ENCODE measurements around the gene PPARA.

The PPARA gene

DNA sequence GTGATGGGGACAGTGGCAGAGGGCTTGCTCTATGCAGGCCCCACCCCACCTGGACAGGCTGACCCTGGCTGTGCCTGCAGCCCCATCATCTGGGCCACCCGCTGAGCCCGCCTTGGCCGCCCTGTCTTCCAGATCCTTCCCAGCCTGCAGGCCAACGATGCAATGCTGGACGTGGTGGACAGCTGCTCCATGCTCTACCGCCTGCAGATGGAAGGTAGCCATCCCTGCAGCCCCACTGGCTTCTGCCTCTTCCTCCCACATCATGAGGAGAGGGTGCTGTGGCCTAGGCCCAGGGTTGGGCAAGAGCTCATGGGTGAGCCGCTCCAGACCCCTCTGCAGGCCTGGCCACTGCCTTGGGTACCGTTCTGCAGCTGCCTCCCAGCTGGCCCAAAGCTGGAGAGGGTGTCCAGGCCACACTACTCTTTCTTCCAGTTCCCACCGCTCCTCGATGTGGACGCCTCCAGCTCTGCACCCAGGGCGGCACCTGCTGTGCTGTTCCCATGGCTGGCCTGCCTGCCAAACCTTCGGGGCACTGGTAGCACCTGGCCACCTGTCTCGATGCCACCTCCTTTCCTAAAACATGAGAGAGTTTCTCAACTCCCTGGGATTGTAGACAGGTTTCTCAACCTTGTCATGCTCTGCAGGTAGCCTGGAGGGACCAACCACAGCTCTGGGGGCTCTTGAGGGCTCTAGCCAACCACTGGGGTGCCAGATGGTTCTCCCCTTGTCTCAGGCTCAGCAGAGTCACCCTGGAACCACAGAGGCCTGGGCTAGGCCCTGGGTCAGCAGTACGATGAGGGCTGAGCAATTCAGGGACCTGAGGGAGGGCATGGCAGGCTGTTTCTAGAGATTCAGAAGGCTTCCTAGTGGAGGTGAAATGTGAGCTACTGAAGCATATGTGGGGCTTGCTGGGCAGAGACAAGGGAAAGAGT lies 136.9 kb downstream of the PPARA start:
- no peak for DNase-seq (ENCODE audit: low read depth)
- H3K4me3 ChIP-seq (ENCODE audit: low read depth, low read length): no peak overlapping the region
- TF ChIP-seq, protein P1, sequence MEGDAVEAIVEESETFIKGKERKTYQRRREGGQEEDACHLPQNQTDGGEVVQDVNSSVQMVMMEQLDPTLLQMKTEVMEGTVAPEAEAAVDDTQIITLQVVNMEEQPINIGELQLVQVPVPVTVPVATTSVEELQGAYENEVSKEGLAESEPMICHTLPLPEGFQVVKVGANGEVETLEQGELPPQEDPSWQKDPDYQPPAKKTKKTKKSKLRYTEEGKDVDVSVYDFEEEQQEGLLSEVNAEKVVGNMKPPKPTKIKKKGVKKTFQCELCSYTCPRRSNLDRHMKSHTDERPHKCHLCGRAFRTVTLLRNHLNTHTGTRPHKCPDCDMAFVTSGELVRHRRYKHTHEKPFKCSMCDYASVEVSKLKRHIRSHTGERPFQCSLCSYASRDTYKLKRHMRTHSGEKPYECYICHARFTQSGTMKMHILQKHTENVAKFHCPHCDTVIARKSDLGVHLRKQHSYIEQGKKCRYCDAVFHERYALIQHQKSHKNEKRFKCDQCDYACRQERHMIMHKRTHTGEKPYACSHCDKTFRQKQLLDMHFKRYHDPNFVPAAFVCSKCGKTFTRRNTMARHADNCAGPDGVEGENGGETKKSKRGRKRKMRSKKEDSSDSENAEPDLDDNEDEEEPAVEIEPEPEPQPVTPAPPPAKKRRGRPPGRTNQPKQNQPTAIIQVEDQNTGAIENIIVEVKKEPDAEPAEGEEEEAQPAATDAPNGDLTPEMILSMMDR (IDR thresholded peaks at IDR 0.05; ENCODE audit: control insufficient read depth, extremely low read depth, insufficient read depth): no peak

DNA sequence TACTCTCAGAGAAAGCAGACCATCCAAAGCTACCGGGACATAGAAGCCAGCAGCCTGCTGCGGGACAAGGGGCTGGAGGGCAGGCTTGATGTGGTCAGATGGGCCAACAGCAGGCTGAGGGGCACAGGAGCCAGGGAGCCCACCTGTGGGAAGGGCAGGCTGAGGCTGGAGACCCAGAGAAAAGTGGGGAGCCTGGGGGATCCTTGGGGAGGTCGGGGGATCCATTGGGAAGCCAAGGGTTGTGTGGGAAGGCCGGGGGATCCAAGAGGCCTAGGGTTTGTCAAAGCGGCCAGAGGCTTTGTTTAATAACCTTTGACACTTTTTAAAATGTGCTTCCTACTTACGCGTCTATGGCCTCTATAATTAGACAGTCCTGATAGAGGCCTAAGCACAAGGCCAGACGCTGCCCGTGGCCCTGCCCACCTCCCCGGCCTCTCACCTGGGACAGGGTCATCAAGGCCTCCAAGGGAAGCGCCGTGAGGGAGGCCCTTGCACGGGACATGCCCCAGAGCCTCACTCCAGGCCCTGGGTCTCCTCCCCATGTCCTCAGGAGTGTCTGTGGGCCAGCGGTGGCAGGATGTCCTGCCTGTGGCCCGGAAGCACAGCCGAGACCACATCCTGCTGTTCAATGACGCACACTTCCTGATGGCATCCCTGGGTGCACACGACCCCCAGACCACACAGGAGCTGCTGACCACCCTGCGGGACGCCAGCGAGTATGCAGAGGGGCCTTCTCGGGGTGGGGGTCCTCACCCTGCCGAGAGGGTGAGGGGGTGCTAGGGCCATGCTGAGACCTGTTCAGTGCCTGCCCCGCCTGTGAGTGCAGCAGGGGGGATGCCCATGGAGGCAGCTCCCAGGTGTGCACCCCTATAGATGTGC lies 137.8 kb downstream of the PPARA start:
- DNase-seq (ENCODE audit: low read depth): no peak
- TF ChIP-seq, protein P1 (IDR thresholded peaks at IDR 0.05; ENCODE audit: control insufficient read depth, extremely low read depth, insufficient read depth): no peak
- H3K4me3 ChIP-seq (ENCODE audit: low read depth, low read length): no peak overlapping the region

DNA sequence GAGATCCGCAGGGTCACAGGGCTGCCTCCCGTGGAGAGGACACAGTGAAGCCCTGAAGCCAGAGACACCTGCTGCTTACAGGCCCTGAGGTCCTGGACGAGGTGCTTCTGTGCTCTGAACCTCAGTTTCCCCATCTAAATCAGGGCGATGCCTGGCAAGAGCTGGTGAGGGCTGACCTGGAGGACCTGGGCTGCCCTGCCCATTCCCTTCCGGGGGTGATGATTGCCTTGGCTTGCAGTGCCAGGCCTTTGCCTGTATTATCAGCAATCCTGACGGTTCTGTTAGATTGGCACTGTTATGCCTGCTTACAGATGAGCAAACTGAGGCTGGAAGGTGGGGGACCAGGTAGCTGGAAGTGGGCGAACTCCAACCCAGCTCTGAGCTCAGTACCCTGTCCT lies 138.5 kb downstream of the PPARA start:
- no peak for DNase-seq (ENCODE audit: low read depth)
- TF ChIP-seq, protein P1 (IDR thresholded peaks at IDR 0.05; ENCODE audit: control insufficient read depth, extremely low read depth, insufficient read depth): no peak
- H3K4me3 ChIP-seq (ENCODE audit: low read depth, low read length): no peak overlapping the region

DNA sequence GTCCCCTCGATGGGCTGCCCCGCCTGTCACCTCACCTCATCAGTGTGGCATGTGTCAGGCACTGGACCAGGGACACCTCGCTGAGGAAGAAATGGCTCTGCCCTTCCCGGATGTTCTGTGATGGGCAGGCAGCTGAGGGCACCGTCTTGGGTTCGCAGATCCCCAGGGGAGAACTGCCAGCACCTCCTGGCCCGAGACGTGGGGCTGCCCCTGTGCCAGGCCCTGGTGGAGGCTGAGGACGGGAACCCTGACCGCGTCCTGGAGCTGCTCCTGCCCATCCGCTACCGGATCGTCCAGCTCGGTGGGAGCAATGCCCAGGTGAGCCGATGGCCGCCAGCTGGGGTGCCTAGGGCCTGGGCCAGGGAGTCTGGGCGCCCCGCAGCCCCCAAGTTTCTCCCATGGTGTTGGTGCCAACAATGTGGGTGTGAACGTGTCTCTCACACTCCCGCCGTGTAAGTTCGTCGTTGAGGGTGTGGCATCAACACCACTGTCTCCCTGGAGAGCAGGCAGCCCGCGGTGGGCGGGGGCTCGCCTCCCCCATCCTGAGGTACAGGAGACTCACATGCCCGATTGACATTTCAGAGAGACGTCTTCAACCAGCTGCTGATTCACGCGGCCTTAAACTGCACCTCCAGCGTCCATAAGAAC lies 139.0 kb downstream of the PPARA start:
- DNase-seq (ENCODE audit: low read depth): no peak
- no peak overlapping the region for H3K4me3 ChIP-seq (ENCODE audit: low read depth, low read length)

DNA sequence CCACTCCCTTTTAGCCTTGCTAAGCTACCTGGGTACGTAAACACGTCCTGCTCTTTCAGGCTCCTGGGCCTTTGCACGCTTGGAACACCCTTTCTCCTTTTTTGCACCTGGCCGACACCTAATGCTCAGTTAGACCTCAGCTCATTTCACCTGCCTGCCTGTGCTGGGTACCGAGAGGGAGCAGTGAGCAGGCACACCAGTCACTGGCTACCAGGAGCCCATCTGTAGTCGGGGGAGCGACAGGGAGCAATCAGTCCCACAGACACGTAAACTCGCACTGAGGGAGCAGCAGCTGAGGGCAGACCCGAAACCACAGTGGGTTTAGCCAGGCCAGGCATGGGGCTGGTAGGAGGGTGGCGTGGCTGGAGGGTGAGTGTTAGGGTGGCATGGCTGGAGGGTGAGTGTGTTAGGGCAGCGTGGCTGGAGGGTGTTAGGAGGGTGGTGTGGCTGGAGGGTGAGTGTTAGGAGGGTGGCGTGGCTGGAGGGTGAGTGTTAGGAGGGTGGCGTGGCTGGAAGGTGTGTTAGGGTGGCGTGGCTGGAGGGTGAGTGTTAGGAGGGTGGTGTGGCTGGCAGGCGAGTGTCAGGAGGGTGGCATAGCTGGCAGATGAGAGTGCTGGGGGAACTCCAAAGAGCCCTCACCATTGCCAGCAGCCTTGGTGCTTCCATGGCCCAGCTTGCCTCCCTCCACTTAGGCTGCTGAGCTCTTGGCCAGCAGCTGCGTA lies 140.0 kb downstream of the PPARA start:
- TF ChIP-seq, protein P1 (IDR thresholded peaks at IDR 0.05; ENCODE audit: control insufficient read depth, extremely low read depth, insufficient read depth): no peak
- H3K4me3 ChIP-seq (ENCODE audit: low read depth, low read length): no peak overlapping the region
- no peak for DNase-seq (ENCODE audit: low read depth)

More for the DNA sequence above, 139.0 kb downstream of the PPARA start:
- TF ChIP-seq, protein P1 (IDR thresholded peaks at IDR 0.05; ENCODE audit: control insufficient read depth, extremely low read depth, insufficient read depth): no peak
